Suprapubic skin (tissue), 4 donors: Measurements from ENCODE around the gene TNFSF11. TPM values are rescaled to one million over a fixed set of nuclear protein-coding genes. Genes with fewer than 3 reads are reported as not detected.

Experiments used
- DNase-seq, 2 donors: peaks; one replicate each; pipeline ENCODE4 v3.0.0-alpha.2; 2019; ENCODE audit warnings: low spot score in 2 of 2
- H3K27ac ChIP-seq: fragments of 200-600 bp; sonication (generic); one replicate; pipeline ENCODE4 v1.5.1; 2019
- H3K27me3 ChIP-seq: fragments of 200-600 bp; sonication (generic); one replicate; pipeline ENCODE4 v1.5.1; 2019
- H3K36me3 ChIP-seq: fragments of 200-600 bp; sonication (generic); one replicate; pipeline ENCODE4 v1.5.1; 2019
- H3K4me1 ChIP-seq: fragments of 200-600 bp; sonication (generic); one replicate; pipeline ENCODE4 v1.5.1; 2019
- H3K4me3 ChIP-seq: fragments of 200-600 bp; sonication (generic); one replicate; pipeline ENCODE4 v1.5.1; 2019; ENCODE audit warnings: mild to moderate bottlenecking
- H3K9me3 ChIP-seq: fragments of 200-600 bp; sonication (generic); one replicate; pipeline ENCODE4 v1.5.1; 2019
- EP300 ChIP-seq: sonication (generic); formaldehyde crosslinking; IDR thresholded peaks from one replicate; pipeline ENCODE4 v1.6.1; 2017; ENCODE audit warnings: antibody characterized with exemption
- POLR2A ChIP-seq, 2 donors: fragments of 450-650 bp; IDR thresholded peaks; one replicate each; pipeline ENCODE4 v1.6.1; 2017; ENCODE audit warnings: antibody characterized with exemption in 2 of 2, mild to moderate bottlenecking in 2 of 2, moderate library complexity in 2 of 2
- POLR2AphosphoS5 ChIP-seq, 3 donors: sonication (generic); formaldehyde crosslinking; IDR thresholded peaks; one replicate each; pipeline ENCODE4 v1.6.1; 2017; ENCODE audit warnings: antibody characterized with exemption in 3 of 3
- WGBS: methylation state at CpG from one replicate; pipeline ENCODE4 v1.1.5; 2018; 5-methylcytosine and 5-hydroxymethylcytosine counted together
- total RNA-seq, 4 donors: library from RNA; depleted of rRNA; stranded (reverse); fragments of >200 nt; gene quantifications; one replicate each; pipeline ENCODE4 v1.1.0, GENCODE V29; 2016
- TF ChIP-seq, protein P1 (sequence below), 2 donors: fragments of 200-600 bp in 1 of 2; fragments of 450-650 bp in 1 of 2; sonication (generic) in 1 of 2; IDR thresholded peaks; one replicate each; pipeline ENCODE4 v1.5.1; 2016 to 2019; ENCODE audit warnings: antibody characterized with exemption in 2 of 2, mild to moderate bottlenecking in 1 of 2, moderate library complexity in 1 of 2

TNFSF11 gene
- total RNA-seq, 4 donors from 2014 or later = 0.62 TPM; not detected in 3

- H3K27ac ChIP-seq = no peak overlapping the region
- H3K27me3 ChIP-seq = no peaks in the 10 kb centered on the region
- WGBS = 91% methylated on average over 3 of the region's 3 CpGs
- H3K9me3 ChIP-seq = no peaks in the 10 kb centered on the region
- H3K4me1 ChIP-seq = no peaks in the 10 kb centered on the region
- no peaks in the 10 kb centered on the region for H3K36me3 ChIP-seq
- H3K4me3 ChIP-seq = no peak overlapping the region
- TF ChIP-seq POLR2AphosphoS5 (IDR thresholded peaks at IDR 0.05) = no peak
- TF ChIP-seq, protein P1, sequence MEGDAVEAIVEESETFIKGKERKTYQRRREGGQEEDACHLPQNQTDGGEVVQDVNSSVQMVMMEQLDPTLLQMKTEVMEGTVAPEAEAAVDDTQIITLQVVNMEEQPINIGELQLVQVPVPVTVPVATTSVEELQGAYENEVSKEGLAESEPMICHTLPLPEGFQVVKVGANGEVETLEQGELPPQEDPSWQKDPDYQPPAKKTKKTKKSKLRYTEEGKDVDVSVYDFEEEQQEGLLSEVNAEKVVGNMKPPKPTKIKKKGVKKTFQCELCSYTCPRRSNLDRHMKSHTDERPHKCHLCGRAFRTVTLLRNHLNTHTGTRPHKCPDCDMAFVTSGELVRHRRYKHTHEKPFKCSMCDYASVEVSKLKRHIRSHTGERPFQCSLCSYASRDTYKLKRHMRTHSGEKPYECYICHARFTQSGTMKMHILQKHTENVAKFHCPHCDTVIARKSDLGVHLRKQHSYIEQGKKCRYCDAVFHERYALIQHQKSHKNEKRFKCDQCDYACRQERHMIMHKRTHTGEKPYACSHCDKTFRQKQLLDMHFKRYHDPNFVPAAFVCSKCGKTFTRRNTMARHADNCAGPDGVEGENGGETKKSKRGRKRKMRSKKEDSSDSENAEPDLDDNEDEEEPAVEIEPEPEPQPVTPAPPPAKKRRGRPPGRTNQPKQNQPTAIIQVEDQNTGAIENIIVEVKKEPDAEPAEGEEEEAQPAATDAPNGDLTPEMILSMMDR (IDR thresholded peaks at IDR 0.05) = no peak
- no peak for TF ChIP-seq POLR2A (IDR thresholded peaks at IDR 0.05)
- no peak for TF ChIP-seq EP300
- no peak for DNase-seq
Observed at GRCh38 chr13:42545842-42546241, 28.1 kb upstream of the TNFSF11 start.

- whole genome bisulfite sequencing = 100% methylated on average over 1 of the region's 1 CpG
- Histone ChIP-seq H3K27ac (no peak overlapping the region), H3K4me1 (no peaks in the 10 kb centered on the region), H3K36me3 (no peaks in the 10 kb centered on the region), H3K27me3 (no peaks in the 10 kb centered on the region), H3K9me3 (no peaks in the 10 kb centered on the region), H3K4me3 (no peak overlapping the region)
- TF ChIP-seq POLR2A (IDR thresholded peaks at IDR 0.05) = no peak
- TF ChIP-seq, protein P1 (IDR thresholded peaks at IDR 0.05) = no peak
- no peak for TF ChIP-seq EP300
- no peak for TF ChIP-seq POLR2AphosphoS5 (IDR thresholded peaks at IDR 0.05)
- no peak for DNase-seq
Observed at GRCh38 chr13:42547612-42548011, 26.3 kb upstream of the TNFSF11 start.

- Histone ChIP-seq H3K4me3 (no peak overlapping the region), H3K27ac (no peak overlapping the region), H3K27me3 (no peaks in the 10 kb centered on the region), H3K4me1 (no peaks in the 10 kb centered on the region), H3K9me3 (no peaks in the 10 kb centered on the region), H3K36me3 (no peaks in the 10 kb centered on the region)
- no peak for DNase-seq
- TF ChIP-seq POLR2A (IDR thresholded peaks at IDR 0.05) (no peak), EP300 (no peak), POLR2AphosphoS5 (IDR thresholded peaks at IDR 0.05) (no peak)
- TF ChIP-seq, protein P1 (IDR thresholded peaks at IDR 0.05) = no peak
- WGBS = 76% methylated on average over 10 of the region's 10 CpGs
Observed at GRCh38 chr13:42548731-42549551, 25.0 kb upstream of the TNFSF11 start.

DNA sequence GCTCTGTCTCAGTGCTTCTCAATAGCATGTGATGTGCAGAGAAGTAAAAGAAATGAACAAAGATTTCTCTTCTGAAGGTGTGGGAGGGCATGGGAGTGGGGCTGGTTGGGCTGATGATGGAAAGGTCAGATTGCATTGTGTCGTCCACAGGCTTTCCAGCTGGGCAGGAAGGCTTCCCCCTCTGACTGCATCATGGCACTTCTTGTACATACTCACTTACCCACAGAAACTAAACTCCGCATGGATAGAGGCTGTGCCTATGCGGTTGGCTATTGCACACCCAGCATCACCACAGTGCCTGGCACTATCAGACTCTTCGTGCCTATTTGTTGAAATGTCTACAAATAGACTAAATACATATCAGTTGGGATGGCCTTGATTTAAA lies 24.4 kb upstream of the TNFSF11 start:
- H3K36me3 ChIP-seq = no peaks in the 10 kb centered on the region
- no peaks in the 10 kb centered on the region for H3K4me1 ChIP-seq
- 59% methylated on average over 4 of the region's 4 CpGs for WGBS
- TF ChIP-seq POLR2AphosphoS5 (IDR thresholded peaks at IDR 0.05) (no peak), EP300 (no peak)
- TF ChIP-seq, protein P1 (IDR thresholded peaks at IDR 0.05) = no peak
- no peaks in the 10 kb centered on the region for H3K27me3 ChIP-seq
- H3K27ac ChIP-seq = no peak overlapping the region
- no peak overlapping the region for H3K4me3 ChIP-seq
- DNase-seq = no peak
- no peaks in the 10 kb centered on the region for H3K9me3 ChIP-seq

DNA sequence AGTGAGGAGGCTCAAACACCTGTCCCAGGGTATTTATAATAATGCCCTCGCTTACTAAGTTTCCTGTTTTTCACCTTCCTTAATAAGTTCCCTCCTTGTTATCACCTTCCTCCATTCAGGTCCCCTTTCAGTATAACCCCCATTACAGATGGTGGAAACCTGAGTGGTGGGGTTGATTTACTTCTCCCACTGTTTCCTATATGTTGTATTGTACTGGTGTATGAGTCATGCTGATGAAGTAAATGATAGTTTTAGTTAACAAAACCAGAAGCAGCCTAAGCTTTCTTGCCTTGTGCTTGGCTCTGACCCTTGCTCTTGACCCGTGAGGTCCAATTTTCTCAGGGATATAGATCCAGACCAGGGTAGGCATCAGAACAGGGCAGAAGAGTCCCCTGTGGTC lies 22.3 kb upstream of the TNFSF11 start:
- no peaks in the 10 kb centered on the region for H3K36me3 ChIP-seq
- TF ChIP-seq EP300 (no peak), POLR2A (IDR thresholded peaks at IDR 0.05) (no peak), POLR2AphosphoS5 (IDR thresholded peaks at IDR 0.05) (no peak)
- TF ChIP-seq, protein P1 (IDR thresholded peaks at IDR 0.05) = no peak
- H3K27me3 ChIP-seq = no peaks in the 10 kb centered on the region
- no peaks in the 10 kb centered on the region for H3K4me1 ChIP-seq
- H3K9me3 ChIP-seq = no peaks in the 10 kb centered on the region
- H3K27ac ChIP-seq = no peak overlapping the region
- WGBS = 85% methylated on average over 2 of the region's 2 CpGs
- H3K4me3 ChIP-seq = no peak overlapping the region
- no peak for DNase-seq
